ENCODE data around the gene NGB.

The NGB gene

GRCh38 chr14:77264466-77265186, 6.4 kb downstream of the NGB start:
- DNase-seq (ENCODE audit: low read depth in 3 of 3) = no peak

DNA sequence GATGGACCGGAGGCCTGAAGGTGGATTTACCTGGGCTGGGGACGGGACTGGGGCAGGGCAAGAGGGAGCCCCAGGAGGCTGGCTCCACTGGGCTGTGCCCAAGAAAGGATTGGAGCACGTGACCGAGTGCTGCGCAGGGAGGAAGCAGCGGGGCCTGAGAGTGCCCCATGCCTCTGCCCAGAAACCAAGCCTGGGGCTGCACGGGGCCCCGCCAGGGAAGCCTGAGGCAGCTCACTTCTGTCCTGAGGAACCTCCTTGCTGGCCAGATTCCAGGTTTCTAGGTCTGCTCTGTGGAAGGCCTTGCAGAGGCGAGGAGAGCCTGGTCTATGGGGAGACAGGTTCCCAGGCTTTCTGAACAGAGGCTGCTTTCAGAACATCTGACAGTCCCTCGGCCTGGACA, 10.4 kb downstream of the NGB start:
- no peak for DNase-seq (ENCODE audit: low read depth in 3 of 3)

DNA sequence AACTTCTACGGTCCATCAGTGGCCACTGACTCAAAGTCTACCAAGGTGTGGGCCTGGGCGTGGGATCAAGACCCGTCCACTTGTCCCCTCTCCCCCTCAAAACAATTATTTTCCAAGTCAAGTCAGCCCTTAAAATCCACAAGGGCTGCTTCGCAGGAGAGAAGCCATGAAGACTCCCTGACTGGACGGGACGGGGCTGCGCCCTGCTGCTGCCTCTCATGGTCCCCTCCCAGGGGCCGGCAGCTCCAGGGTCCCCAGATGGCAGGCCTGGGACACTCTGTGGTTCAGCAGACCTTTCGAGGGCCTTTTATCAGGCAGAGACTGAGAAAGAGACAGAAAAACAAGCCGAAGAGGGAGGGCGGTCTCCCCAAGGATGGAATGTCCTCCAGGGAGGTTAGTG, 10.8 kb downstream of the NGB start:
- DNase-seq (ENCODE audit: low read depth in 3 of 3) = no peak

DNA sequence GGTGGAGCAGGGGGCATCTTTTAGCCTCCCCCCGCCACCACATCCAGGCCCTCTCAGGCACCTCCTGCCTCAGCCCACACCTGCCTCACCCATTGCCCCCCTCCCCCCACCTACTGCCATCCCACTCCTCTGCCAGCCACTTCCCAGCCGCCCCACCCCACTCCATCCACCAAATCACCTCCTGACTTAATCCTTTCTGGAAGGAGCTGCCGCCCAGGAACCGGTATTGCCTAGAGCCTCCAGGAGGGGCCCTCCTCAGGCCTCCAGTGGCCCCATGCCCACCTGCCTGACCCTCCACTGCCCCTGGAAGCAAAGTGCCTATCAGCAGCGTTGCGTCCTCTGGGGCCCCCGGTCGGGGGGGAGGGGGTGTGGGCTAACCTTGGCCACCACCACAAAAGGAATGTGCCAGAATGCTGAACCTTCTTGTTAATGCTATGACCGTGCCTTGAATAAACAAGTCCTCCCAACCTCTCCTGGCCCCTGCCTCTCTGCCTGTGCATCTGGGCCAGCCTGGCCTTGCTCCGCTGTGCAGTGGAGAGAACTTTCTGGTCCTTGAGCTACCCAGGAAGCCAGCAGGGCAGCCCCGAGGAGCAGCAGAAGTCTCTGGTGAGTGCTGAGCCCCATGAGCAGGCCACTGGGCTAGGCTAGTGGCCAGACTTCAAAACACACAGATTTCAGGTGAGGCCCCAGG, 11.8 kb downstream of the NGB start:
- no peak for DNase-seq (ENCODE audit: low read depth in 3 of 3)

- DNase-seq (ENCODE audit: low read depth in 3 of 3) = no peak
Measured at GRCh38 chr14:77258566-77258965, 12.4 kb downstream of the NGB start.

DNA sequence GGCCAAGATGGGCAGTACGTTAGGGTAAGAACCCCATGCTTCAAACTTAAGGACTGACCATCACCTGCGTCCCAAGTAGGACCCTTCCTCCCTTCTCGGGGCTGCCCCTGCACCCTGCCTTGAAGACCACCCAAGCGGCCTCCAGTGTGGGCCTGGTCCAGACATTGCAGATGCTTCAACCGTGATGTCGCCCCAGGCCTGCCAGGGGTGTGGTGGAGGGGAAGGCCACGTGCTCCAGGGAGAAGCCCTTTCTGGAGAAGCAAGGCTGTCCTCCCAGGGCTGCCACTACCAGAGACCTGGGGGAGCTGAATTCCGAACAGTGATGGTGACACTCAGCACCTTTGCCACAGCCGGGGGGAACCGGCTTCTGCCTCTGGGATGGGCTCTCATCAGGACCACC, 13.3 kb downstream of the NGB start:
- no peak for DNase-seq (ENCODE audit: low read depth in 3 of 3)

GRCh38 chr14:77256694-77257093, 14.3 kb downstream of the NGB start:
- no peak for DNase-seq (ENCODE audit: low read depth in 3 of 3)

DNA sequence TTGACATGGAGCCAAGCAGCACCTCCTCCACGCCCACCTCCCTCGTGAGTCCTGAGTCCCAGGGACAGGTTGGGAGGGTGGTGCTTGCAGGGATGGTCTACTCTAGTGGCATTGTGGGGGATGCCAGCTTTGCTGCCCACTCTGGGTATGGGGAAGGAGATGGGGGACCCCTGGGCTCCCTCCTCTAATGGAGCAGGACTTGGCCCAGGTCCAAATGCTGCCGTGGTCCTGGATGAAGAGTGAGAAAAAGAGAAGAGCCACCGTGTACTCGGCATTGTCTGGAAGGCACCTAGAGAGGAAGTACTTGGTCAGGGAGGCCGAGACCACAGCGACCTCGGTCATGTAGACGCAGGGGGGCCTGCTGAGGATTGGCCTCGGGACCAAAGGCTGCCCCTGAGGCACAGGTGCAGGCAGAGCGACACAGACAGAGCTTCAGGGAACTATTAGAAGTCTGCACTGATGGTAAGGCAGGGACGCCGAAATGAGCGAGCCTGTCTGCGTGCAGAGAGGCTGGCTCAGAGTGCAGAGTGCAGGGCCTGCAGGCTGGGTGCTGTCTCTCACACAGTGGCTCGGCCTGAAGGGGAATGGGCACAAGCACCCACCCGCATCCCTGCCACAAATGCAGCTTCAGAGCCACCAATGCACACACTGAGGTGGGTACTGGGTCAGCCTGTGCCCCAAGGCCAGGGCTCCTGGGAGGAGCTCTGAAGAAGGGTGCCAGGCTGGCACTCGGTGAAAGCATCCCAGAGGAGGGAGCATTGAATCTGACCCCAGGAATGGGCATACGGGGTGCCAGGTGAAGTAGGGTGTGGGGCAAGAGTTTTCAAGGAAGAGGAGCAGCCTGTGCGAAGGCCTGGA, 17.4 kb downstream of the NGB start:
- DNase-seq (ENCODE audit: low read depth in 3 of 3) = no peak

GRCh38 chr14:77251870-77252269, 19.1 kb downstream of the NGB start:
- DNase-seq (ENCODE audit: low read depth in 3 of 3) = no peak

DNA sequence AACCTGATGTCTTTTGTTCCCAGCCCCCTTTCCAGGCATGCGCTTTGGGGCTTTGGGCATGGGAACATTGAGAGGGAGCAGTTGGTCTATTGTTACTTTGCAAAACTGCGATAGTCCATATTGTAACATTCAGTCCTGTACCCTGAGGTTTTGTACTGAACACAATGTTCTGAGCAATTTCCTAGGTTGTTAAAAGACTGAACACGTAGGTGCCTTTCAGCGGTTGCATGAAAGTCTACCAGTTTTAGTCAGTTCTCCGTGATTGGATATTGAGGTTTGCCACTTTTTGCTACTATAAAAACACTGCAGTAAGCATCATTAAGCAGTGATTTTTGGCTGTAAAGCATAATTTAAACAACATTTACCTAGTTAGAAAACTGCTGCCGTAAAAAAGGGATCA, 20.1 kb downstream of the NGB start:
- no peak for DNase-seq (ENCODE audit: low read depth in 3 of 3)

DNA sequence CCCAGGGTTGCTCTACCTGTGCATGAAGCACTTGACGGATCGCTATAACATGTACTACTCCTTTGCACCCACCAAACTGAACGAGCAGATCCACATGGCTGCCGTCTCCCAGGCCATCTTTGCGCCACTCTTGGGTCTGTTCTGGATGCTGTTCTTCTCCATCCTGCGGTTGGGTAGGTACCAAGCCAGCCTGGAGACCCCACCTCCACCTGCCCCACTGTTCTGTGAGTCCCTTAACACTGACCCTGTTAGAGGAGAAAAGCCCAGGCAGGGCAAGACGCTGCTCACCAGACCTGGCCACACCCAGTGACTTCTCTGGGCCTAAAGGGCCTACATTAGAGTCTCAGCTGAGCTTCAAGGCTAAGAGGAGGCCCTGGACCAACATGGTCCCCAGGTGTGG, 21.7 kb downstream of the NGB start:
- DNase-seq (ENCODE audit: low read depth in 3 of 3) = no peak

- DNase-seq (ENCODE audit: low read depth in 3 of 3) = no peak
Measured at GRCh38 chr14:77248666-77249065, 22.3 kb downstream of the NGB start.

- DNase-seq (ENCODE audit: low read depth in 3 of 3) = no peak
Measured at GRCh38 chr14:77246784-77247183, 24.2 kb downstream of the NGB start.

DNA sequence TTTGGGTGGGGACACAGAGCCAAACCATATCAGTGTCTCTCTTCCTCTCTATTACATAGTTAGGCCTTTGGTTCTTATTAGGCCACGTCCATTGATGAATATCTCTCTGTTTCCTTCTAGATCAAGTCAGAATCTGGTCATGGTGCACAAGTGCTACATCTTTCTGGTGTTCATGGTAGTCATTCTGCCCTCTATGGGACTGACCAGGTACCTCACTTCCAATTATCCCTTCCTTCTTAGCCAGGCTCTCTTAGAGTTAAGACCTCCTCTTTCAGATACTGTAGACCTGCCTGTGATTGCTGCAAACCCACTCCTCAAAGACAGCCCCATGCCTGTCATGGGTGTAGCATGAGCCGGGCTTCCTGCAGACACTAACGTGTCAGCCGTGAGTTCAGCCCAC, 25.2 kb downstream of the NGB start:
- no peak for DNase-seq (ENCODE audit: low read depth in 3 of 3)

- DNase-seq (ENCODE audit: low read depth in 3 of 3) = no peak
Measured at GRCh38 chr14:77243853-77244252, 27.2 kb downstream of the NGB start.

- DNase-seq (ENCODE audit: low read depth in 3 of 3) = no peak
Measured at GRCh38 chr14:77242752-77243151, 28.3 kb downstream of the NGB start.

GRCh38 chr14:77241955-77242354, 29.1 kb downstream of the NGB start:
- DNase-seq (ENCODE audit: low read depth in 3 of 3) = no peak

DNA sequence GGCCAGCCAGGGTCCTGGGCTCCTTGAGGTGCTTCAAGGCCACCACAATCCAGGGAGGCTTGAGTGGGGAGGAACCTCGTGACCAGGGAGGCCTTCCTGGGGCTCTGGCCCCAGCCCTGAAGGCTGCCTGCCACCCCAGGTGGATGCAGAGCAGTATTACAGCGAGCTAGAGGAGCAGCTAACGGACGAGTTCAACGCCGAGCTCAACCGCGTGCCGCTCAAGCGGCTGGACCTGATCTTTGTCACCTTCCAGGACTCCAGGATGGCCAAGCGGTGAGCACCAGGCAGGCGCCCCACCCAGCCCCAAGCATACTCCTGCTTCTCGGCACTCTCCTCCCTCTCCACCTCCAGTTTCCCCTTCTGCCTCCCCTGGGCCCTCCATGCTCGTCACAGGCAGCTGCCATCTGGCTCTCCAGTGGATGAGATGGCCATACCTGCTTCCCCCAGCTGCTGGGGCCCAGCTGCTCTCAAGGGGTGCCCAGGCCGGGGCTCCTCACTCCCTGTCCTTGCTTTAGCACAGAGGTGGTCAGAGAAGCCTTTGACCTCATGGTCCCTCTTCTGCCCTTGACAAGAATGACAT, 30.6 kb downstream of the NGB start:
- no peak for DNase-seq (ENCODE audit: low read depth in 3 of 3)

DNA sequence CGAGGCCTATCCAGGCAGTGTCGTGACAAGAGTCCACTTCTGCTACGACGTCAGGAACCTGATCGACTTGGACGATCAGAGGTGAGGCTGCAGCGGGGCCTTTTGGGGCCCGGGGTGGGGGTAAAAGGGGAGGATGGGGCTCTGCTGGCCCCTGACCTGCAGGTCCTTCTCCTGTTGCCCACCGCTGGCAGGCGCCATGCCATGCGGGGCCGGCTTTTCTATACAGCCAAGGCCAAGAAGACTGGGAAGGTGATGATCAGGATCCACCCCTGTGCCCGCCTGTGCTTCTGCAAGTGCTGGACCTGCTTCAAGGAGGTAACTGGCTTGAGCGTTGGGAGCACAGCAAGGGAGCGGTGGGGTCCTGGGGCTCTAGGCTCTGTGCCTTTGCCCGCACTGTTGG, 31.6 kb downstream of the NGB start:
- no peak for DNase-seq (ENCODE audit: low read depth in 3 of 3)

- no peak for DNase-seq (ENCODE audit: low read depth in 3 of 3)
Measured at GRCh38 chr14:77238996-77239395, 32.0 kb downstream of the NGB start.

DNA sequence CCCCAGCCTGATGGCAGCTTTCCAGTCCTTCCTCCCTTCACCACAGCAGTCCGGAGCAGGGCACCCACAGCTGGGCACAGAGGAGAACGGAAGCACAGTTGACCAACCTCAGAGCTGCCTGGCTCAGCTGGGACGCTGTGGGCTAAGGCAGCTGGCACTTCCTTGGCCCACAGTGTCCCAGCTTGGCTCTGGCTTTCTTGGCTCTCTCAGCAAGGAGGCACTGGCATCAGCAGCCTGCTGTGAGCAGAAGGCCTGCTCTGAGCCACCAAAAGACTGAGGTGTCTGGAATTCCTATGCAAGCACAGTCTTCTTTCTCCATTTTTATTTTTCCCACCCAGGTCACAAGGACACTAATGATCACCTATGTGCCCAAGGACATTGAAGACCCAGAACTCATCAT, 32.6 kb downstream of the NGB start:
- DNase-seq (ENCODE audit: low read depth in 3 of 3) = no peak

- DNase-seq (ENCODE audit: low read depth in 3 of 3) = no peak
Measured at GRCh38 chr14:77236814-77237213, 34.2 kb downstream of the NGB start.

Data from stimulated activated CD4-positive, alpha-beta T cell treated with anti-CD3 and anti-CD28 coated beads, TNF-alpha, amount 100 ng/mL, for 24 hours (primary cell).